Gastrocnemius medialis (tissue), 4 donors: ENCODE results near the gene NRG3. TPM values are rescaled to one million over a fixed set of nuclear protein-coding genes. Genes with fewer than 3 reads are reported as not detected.

Experiments used
- ATAC-seq, 2 donors: fragments of 150-250 bp; one replicate each; pipeline ENCODE4 v1.9.1; 2016
- DNase-seq, 2 donors: peaks; one replicate each; pipeline ENCODE4 v3.0.0-alpha.2; 2019
- H3K27ac ChIP-seq, 4 donors: fragments of 200-600 bp; sonication (generic); 1 replicate in 1 of 4; 2 replicates in 3 of 4; pipeline ENCODE4 v1.5.1; 2016 to 2018; ENCODE audit warnings: mild to moderate bottlenecking in 2 of 4, moderate library complexity in 1 of 4
- H3K27me3 ChIP-seq, 3 donors: fragments of 200-600 bp; sonication (generic) in 2 of 3; 1 replicate in 1 of 3; 2 replicates in 2 of 3; pipeline versions ENCODE4 v1.5.1 to v1.6.0; 2016 to 2019; ENCODE audit warnings: mild to moderate bottlenecking in 1 of 3, moderate library complexity in 1 of 3
- H3K36me3 ChIP-seq, 2 donors: fragments of 200-600 bp; sonication (generic) in 1 of 2; one replicate each; pipeline ENCODE4 v1.5.1; 2017 to 2018
- H3K4me1 ChIP-seq, 2 donors: fragments of 200-600 bp; sonication (generic) in 1 of 2; one replicate each; pipeline ENCODE4 v1.5.1; 2016 to 2017; ENCODE audit warnings: mild to moderate bottlenecking in 2 of 2
- H3K4me3 ChIP-seq, 4 donors: fragments of 200-600 bp; sonication (generic) in 3 of 4; 1 replicate in 1 of 4; 2 replicates in 3 of 4; pipeline ENCODE4 v1.5.1; 2016 to 2019; ENCODE audit warnings: mild to moderate bottlenecking in 2 of 4
- H3K9me3 ChIP-seq, 3 donors: fragments of 200-600 bp; sonication (generic) in 2 of 3; 1 replicate in 1 of 3; 2 replicates in 2 of 3; pipeline ENCODE4 v1.5.1; 2016 to 2019
- POLR2A ChIP-seq, 2 donors: fragments of 450-650 bp; IDR thresholded peaks; one replicate each; pipeline ENCODE4 v1.6.1; 2017; ENCODE audit warnings: antibody characterized with exemption in 2 of 2, mild to moderate bottlenecking in 2 of 2, moderate library complexity in 2 of 2
- in situ Hi-C, 4 donors: fragments of 200-750 bp; cut with MboI; loops; one replicate each; pipeline versions ENCODE4 v1.15.0 to v1.8.0; 2017; ENCODE audit warnings: low sequenced_read_pairs in 4 of 4
- intact Hi-C: fragments of 100-400 bp; cut with DNase I; formaldehyde crosslinking; loops from one replicate; pipeline ENCODE4 v1.15.1; 2023; ENCODE audit warnings: low total_unique reads
- total RNA-seq, 4 donors: library from RNA; depleted of rRNA; stranded (reverse); fragments of >200 nt; gene quantifications; one replicate each; pipeline versions ENCODE4 v1.1.0 to v1.2.3, GENCODE V29; 2016
- TF ChIP-seq, protein P1 (sequence below), 5 experiments: fragments of 450-650 bp in 3 of 5; fragments of 200-600 bp in 2 of 5; sonication (generic) in 2 of 5; IDR thresholded peaks in 4 of 5; conservative IDR thresholded peaks in 1 of 5; 1 replicate in 4 of 5; 2 replicates in 1 of 5; pipeline ENCODE4 v1.5.1; 2016 to 2019; ENCODE audit warnings: antibody characterized with exemption in 5 of 5, mild to moderate bottlenecking in 3 of 5, moderate library complexity in 3 of 5

The NRG3 gene
- total RNA-seq, 4 donors from 2014 or later: not detected

- Histone ChIP-seq H3K4me3 (no peak overlapping the region), H3K27me3 (no peaks in the 10 kb centered on the region), H3K9me3 (no peaks in the 10 kb centered on the region), H3K27ac (no peak overlapping the region), H3K36me3 (no peaks in the 10 kb centered on the region), H3K4me1 (no peaks in the 10 kb centered on the region)
- DNase-seq (no peak), ATAC-seq (no peak)
- intact Hi-C loops (no loop called here), in situ Hi-C loops (no loop called here)
- TF ChIP-seq POLR2A (IDR thresholded peaks at IDR 0.05): no peak
- TF ChIP-seq, protein P1, sequence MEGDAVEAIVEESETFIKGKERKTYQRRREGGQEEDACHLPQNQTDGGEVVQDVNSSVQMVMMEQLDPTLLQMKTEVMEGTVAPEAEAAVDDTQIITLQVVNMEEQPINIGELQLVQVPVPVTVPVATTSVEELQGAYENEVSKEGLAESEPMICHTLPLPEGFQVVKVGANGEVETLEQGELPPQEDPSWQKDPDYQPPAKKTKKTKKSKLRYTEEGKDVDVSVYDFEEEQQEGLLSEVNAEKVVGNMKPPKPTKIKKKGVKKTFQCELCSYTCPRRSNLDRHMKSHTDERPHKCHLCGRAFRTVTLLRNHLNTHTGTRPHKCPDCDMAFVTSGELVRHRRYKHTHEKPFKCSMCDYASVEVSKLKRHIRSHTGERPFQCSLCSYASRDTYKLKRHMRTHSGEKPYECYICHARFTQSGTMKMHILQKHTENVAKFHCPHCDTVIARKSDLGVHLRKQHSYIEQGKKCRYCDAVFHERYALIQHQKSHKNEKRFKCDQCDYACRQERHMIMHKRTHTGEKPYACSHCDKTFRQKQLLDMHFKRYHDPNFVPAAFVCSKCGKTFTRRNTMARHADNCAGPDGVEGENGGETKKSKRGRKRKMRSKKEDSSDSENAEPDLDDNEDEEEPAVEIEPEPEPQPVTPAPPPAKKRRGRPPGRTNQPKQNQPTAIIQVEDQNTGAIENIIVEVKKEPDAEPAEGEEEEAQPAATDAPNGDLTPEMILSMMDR (IDR thresholded peaks at IDR 0.05 in 4 of 5, conservative IDR thresholded peaks at IDR 0.05 in 1 of 5): no peak
Measured at GRCh38 chr10:81905161-81905560, 30.2 kb downstream of the NRG3 start.

- no peak for ATAC-seq
- intact Hi-C loops (no loop called here), in situ Hi-C loops (no loop called here)
- H3K4me3 ChIP-seq: no peak overlapping the region
- H3K4me1 ChIP-seq: no peaks in the 10 kb centered on the region
- TF ChIP-seq POLR2A (IDR thresholded peaks at IDR 0.05): no peak
- TF ChIP-seq, protein P1 (IDR thresholded peaks at IDR 0.05 in 4 of 5, conservative IDR thresholded peaks at IDR 0.05 in 1 of 5): no peak
- H3K27me3 ChIP-seq: no peaks in the 10 kb centered on the region
- H3K9me3 ChIP-seq: no peaks in the 10 kb centered on the region
- H3K36me3 ChIP-seq: no peaks in the 10 kb centered on the region
- no peak for DNase-seq
- no peak overlapping the region for H3K27ac ChIP-seq
Measured at GRCh38 chr10:81909453-81909852, 34.5 kb downstream of the NRG3 start.

- H3K4me1 ChIP-seq: no peaks in the 10 kb centered on the region
- no peaks in the 10 kb centered on the region for H3K9me3 ChIP-seq
- no peak overlapping the region for H3K27ac ChIP-seq
- H3K36me3 ChIP-seq: no peaks in the 10 kb centered on the region
- ATAC-seq (no peak), DNase-seq (no peak)
- H3K4me3 ChIP-seq: no peak overlapping the region
- H3K27me3 ChIP-seq: no peaks in the 10 kb centered on the region
- no peak for TF ChIP-seq POLR2A (IDR thresholded peaks at IDR 0.05)
- TF ChIP-seq, protein P1 (IDR thresholded peaks at IDR 0.05 in 4 of 5, conservative IDR thresholded peaks at IDR 0.05 in 1 of 5): no peak
- intact Hi-C loops: no loop called here
- in situ Hi-C loops: no loop called here
Measured at GRCh38 chr10:81911328-81911727, 36.3 kb downstream of the NRG3 start.

DNA sequence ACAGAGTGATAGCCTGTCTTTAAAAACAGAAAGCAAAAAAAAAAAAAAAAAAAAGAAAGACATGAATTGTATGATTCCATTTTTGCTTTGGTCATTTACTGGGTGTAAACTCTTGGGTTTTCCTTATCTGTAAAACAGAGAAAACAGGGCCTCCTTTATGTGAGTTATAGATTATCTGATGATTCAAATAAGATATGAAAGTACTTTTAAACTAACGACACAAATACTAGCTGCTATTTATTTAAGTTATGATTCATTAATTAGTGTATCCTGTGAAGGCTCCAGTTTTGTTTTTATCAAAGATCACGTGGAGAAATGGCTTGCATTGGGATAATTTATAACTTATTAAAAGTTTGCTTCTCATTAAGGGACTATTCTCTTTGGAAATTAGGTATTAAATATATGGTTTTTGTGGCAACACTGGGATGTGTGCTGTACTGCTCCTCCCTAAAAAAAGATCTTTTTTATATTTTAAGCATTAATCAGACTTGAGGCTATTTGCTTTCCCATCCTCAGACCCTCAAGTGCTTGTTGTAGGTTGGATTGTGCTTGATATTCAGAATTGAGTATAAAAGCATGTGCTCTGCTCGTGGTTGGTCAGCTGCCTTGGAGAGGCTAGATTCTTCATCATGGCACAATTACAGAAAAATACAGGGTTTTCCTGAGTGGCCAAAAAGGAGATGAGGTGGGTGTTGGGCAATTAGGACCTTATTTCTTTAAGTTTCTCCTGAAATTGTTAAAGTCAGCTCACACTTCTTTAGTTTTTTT lies 39.9 kb downstream of the NRG3 start:
- Histone ChIP-seq H3K27ac (no peak overlapping the region), H3K27me3 (no peaks in the 10 kb centered on the region), H3K4me1 (no peaks in the 10 kb centered on the region), H3K36me3 (no peaks in the 10 kb centered on the region), H3K4me3 (no peak overlapping the region), H3K9me3 (no peaks in the 10 kb centered on the region)
- no peak for ATAC-seq
- intact Hi-C loops (no loop called here), in situ Hi-C loops (no loop called here)
- TF ChIP-seq POLR2A (IDR thresholded peaks at IDR 0.05): no peak
- TF ChIP-seq, protein P1 (IDR thresholded peaks at IDR 0.05 in 4 of 5, conservative IDR thresholded peaks at IDR 0.05 in 1 of 5): no peak
- no peak for DNase-seq

DNA sequence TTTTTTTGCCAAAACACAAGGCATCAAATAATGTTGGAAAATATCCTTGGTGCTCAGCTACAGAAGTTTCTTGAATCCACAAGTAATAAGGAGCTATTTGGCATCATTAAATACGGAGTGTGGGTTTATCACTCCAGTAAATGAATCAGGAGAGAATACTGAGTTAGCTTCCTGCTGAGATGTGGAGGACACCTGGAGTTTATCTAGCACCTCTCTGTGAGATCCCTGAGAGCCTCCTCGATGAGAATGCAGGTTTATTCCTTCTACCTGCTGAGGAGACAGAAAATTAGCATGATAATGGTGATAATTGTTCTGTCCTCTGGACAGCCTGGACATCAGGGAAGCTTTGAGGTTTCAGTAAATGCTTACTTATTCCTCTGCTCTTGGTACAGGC lies 40.5 kb downstream of the NRG3 start:
- ATAC-seq (no peak), DNase-seq (no peak)
- Histone ChIP-seq H3K36me3 (no peaks in the 10 kb centered on the region), H3K9me3 (no peaks in the 10 kb centered on the region), H3K27ac (no peak overlapping the region), H3K4me1 (no peaks in the 10 kb centered on the region), H3K27me3 (no peaks in the 10 kb centered on the region), H3K4me3 (no peak overlapping the region)
- intact Hi-C loops: no loop called here
- in situ Hi-C loops: no loop called here
- TF ChIP-seq POLR2A (IDR thresholded peaks at IDR 0.05): no peak
- TF ChIP-seq, protein P1 (IDR thresholded peaks at IDR 0.05 in 4 of 5, conservative IDR thresholded peaks at IDR 0.05 in 1 of 5): no peak
